ENCODE data around the gene FZD4.

DNA sequence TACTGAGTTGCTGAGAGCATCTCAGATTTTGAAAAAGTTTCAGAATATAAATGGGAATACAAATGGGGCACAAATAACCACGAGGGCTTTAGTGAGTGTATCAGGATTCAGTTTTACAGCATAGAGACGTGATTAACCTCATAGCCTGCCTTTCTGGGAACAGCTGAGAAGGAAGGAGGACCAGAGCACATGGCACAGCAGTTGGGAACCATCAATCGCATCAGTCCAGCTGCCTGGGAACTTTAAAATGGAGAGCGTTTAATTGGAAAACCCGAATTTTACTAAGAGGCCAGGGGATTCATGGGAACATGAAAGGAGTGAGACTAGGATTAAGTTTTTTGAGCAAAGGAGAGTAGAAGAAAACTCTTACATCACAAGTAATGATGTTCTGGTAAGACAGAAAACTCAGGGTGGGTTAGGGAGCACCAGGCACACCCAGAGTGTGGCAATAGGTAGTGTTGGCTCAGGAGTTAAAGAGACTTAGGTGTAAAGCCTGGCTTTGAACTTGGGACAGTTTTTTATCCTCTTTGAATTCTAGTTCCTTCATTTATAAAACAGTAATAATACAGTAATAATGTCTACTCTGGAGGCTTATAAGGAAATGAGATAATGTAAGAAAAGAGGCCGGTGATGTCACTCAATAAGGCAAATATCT, 40.2 kb downstream of the FZD4 start:
- TF ChIP-seq POLR2A (IDR thresholded peaks at IDR 0.05) (no peak), CTCF (IDR thresholded peaks at IDR 0.05) (no peak)

Measured in ovary (tissue), 3 donors.